NT2/D1 (cell line): Measurements from ENCODE around the gene CRACR2B.

Experiments used
- SUZ12 ChIP-seq: IDR thresholded peaks from 2 replicates; pipeline ENCODE4 v1.6.1; 2011; ENCODE audit not compliant: insufficient read length, insufficient read depth; ENCODE audit errors: extremely low read depth
- YY1 ChIP-seq: IDR thresholded peaks from 2 replicates; pipeline ENCODE4 v1.6.1; 2011; ENCODE audit not compliant: insufficient read length, insufficient read depth
- ZNF274 ChIP-seq: IDR thresholded peaks from 2 replicates; pipeline ENCODE4 v1.6.1; 2011; ENCODE audit warnings: mild to moderate bottlenecking, low read depth, low read length

DNA sequence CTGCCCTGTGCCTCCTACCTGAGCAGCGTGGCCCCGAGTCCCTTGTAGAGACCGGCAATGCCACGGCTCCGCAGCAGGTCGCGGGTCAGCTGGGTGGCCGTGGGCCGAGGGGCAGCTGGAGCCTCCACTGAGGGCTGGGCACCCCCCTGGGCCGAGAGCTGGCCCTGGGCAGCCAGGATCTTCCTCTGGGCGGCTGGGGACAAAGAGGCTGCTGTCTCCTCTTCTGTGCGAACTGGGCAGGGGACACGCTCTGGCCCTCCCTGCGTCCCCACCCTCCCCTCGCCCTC is 35.2 kb upstream of the CRACR2B start:
- TF ChIP-seq ZNF274 (no peak), YY1 (no peak), SUZ12 (no peak)
